ENCODE measurements around the gene GLRA3. TPM values are rescaled to one million over a fixed set of nuclear protein-coding genes. Genes with fewer than 3 reads are reported as not detected.

The GLRA3 gene
- polyA plus RNA-seq, 3 donors: not detected

GRCh38 chr4:174629265-174629664 lies 199.8 kb downstream of the GLRA3 start:
- Mint-ChIP-seq H3K9me3 (peaks cover 0 to 2% (median 0%) of the 10 kb centered on the region in 7 donors), H3K36me3 (no peaks in the 10 kb centered on the region), H3K4me1 (peaks cover 1% of the 10 kb centered on the region), H3K27me3 (ENCODE audit: low read depth in 3 of 3) (no peaks in the 10 kb centered on the region), H3K4me3 (no peak overlapping the region), H3K27ac (no peak overlapping the region)
- H2AFZ ChIP-seq (ENCODE audit: insufficient read depth, low read depth, low read length, poor library complexity, severe bottlenecking): no peak overlapping the region
- no peaks in the 10 kb centered on the region for H3K36me3 ChIP-seq (replicated peaks in 1 of 2; ENCODE audit: control insufficient read depth in 1 of 2, insufficient read depth in 2 of 2, low read length in 2 of 2)
- TF ChIP-seq CTCF (IDR thresholded peaks at IDR 0.05): no peak
- H3K9me3 ChIP-seq (replicated peaks in 1 of 2; ENCODE audit: control insufficient read depth in 1 of 2, insufficient read depth in 1 of 2, low read length in 2 of 2): no peaks in the 10 kb centered on the region
- no peak overlapping the region for H3K4me3 ChIP-seq (replicated peaks in 1 of 3; ENCODE audit: low read depth in 2 of 3, low read length in 3 of 3)
- no peaks in the 10 kb centered on the region for H3K4me1 ChIP-seq (ENCODE audit: control insufficient read depth in 1 of 2, insufficient read depth in 2 of 2, low read length in 2 of 2)
- H3K27ac ChIP-seq (ENCODE audit: low read depth in 1 of 2, low read length in 2 of 2): no peak overlapping the region
- 100% methylated on average over 1 of the region's 2 CpGs for WGBS (ENCODE audit: insufficient coverage)
- no peaks in the 10 kb centered on the region for H3K27me3 ChIP-seq (ENCODE audit: control insufficient read depth in 2 of 2, insufficient read depth in 2 of 2, low read length in 2 of 2)
- intact Hi-C loops (cut with micrococcal nuclease): no loop called here
- no peak overlapping the region for H3K9ac ChIP-seq (ENCODE audit: insufficient read depth, low read length, poor library complexity, severe bottlenecking)
- H3K4me2 ChIP-seq (replicated peaks; ENCODE audit: extremely low read depth, low read length, poor library complexity, severe bottlenecking): no peak overlapping the region
- DNase-seq: no peak
- H4K20me1 ChIP-seq (ENCODE audit: insufficient read depth, low read length): no peaks in the 10 kb centered on the region
- no peaks in the 10 kb centered on the region for H3K79me2 ChIP-seq (ENCODE audit: insufficient read depth, low read length)

GRCh38 chr4:174628191-174628590 lies 200.9 kb downstream of the GLRA3 start:
- H3K4me1 Mint-ChIP-seq: no peaks in the 10 kb centered on the region
- Histone ChIP-seq H2AFZ (ENCODE audit: insufficient read depth, low read depth, low read length, poor library complexity, severe bottlenecking) (no peak overlapping the region), H3K9me3 (replicated peaks in 1 of 2; ENCODE audit: control insufficient read depth in 1 of 2, insufficient read depth in 1 of 2, low read length in 2 of 2) (no peaks in the 10 kb centered on the region), H3K27ac (ENCODE audit: low read depth in 1 of 2, low read length in 2 of 2) (no peak overlapping the region), H3K36me3 (replicated peaks in 1 of 2; ENCODE audit: control insufficient read depth in 1 of 2, insufficient read depth in 2 of 2, low read length in 2 of 2) (no peaks in the 10 kb centered on the region), H3K4me1 (ENCODE audit: control insufficient read depth in 1 of 2, insufficient read depth in 2 of 2, low read length in 2 of 2) (no peaks in the 10 kb centered on the region), H3K4me2 (replicated peaks; ENCODE audit: extremely low read depth, low read length, poor library complexity, severe bottlenecking) (no peak overlapping the region), H3K27me3 (ENCODE audit: control insufficient read depth in 2 of 2, insufficient read depth in 2 of 2, low read length in 2 of 2) (no peaks in the 10 kb centered on the region), H3K79me2 (ENCODE audit: insufficient read depth, low read length) (no peaks in the 10 kb centered on the region), H3K9ac (ENCODE audit: insufficient read depth, low read length, poor library complexity, severe bottlenecking) (no peak overlapping the region), H4K20me1 (ENCODE audit: insufficient read depth, low read length) (no peaks in the 10 kb centered on the region), H3K4me3 (replicated peaks in 1 of 3; ENCODE audit: low read depth in 2 of 3, low read length in 3 of 3) (no peak overlapping the region)
- no peaks in the 10 kb centered on the region for H3K27me3 Mint-ChIP-seq (ENCODE audit: low read depth in 3 of 3)
- TF ChIP-seq CTCF (IDR thresholded peaks at IDR 0.05): no peak
- H3K27ac Mint-ChIP-seq: no peak overlapping the region
- 94% methylated on average over 3 of the region's 7 CpGs for WGBS (ENCODE audit: insufficient coverage)
- intact Hi-C loops (cut with micrococcal nuclease): no loop called here
- no peak for DNase-seq
- H3K36me3 Mint-ChIP-seq: no peaks in the 10 kb centered on the region
- no peak overlapping the region for H3K4me3 Mint-ChIP-seq
- H3K9me3 Mint-ChIP-seq: peaks cover 0 to 2% (median 0%) of the 10 kb centered on the region in 7 donors

All from CD14-positive monocyte (primary cell).